Measurements from ENCODE around the gene STIP1. TPM values are rescaled to one million over a fixed set of nuclear protein-coding genes. Genes with fewer than 3 reads are reported as not detected.
A peak's percentile ranks its signal among the peaks of the same experiment; 100 is the strongest.

Gene STIP1
- total RNA-seq, 1 donor from 2014 or later: 69.9 TPM

- peaks cover 17 to 26% (median 19%) of the 10 kb centered on the region in 3 donors for H3K4me1 ChIP-seq (ENCODE audit: control insufficient read depth in 3 of 3, insufficient read depth in 3 of 3, low read length in 3 of 3)
- no peak overlapping the region for H3K4me3 ChIP-seq (ENCODE audit: low read length in 3 of 3)
- no peak overlapping the region for H3K9ac ChIP-seq (ENCODE audit: low read depth in 1 of 3, low read length in 3 of 3)
- H3K27ac ChIP-seq (ENCODE audit: low read depth, low read length): no peak overlapping the region
- peaks cover 0 to 6% (median 2%) of the 10 kb centered on the region in 3 donors for H3K36me3 ChIP-seq (ENCODE audit: control insufficient read depth in 3 of 3, insufficient read depth in 3 of 3, low read length in 3 of 3)
- H3K9me3 ChIP-seq (ENCODE audit: control insufficient read depth in 3 of 3, low read length in 3 of 3): no peaks in the 10 kb centered on the region
- H3K27me3 ChIP-seq (ENCODE audit: control insufficient read depth in 3 of 3, insufficient read depth in 3 of 3, low read length in 3 of 3): no peaks in the 10 kb centered on the region
These were observed 9.2 kb upstream of the STIP1 start for GRCh38 chr11:64176751-64177150.

GRCh38 chr11:64178203-64178602 lies 7.8 kb upstream of the STIP1 start:
- no peaks in the 10 kb centered on the region for H3K9me3 ChIP-seq (ENCODE audit: control insufficient read depth in 3 of 3, low read length in 3 of 3)

GRCh38 chr11:64178951-64179639 lies 6.9 kb upstream of the STIP1 start:
- Histone ChIP-seq H3K27me3 (ENCODE audit: control insufficient read depth in 3 of 3, insufficient read depth in 3 of 3, low read length in 3 of 3) (no peaks in the 10 kb centered on the region), H3K27ac (ENCODE audit: low read depth, low read length) (no peak overlapping the region), H3K9me3 (ENCODE audit: control insufficient read depth in 3 of 3, low read length in 3 of 3) (no peaks in the 10 kb centered on the region), H3K9ac (ENCODE audit: low read depth in 1 of 3, low read length in 3 of 3) (no peak overlapping the region), H3K4me3 (ENCODE audit: low read length in 3 of 3) (no peak overlapping the region), H3K4me1 (ENCODE audit: control insufficient read depth in 3 of 3, insufficient read depth in 3 of 3, low read length in 3 of 3) (peaks cover 31 to 46% (median 35%) of the 10 kb centered on the region in 3 donors), H3K36me3 (ENCODE audit: control insufficient read depth in 3 of 3, insufficient read depth in 3 of 3, low read length in 3 of 3) (peaks cover 0 to 6% (median 2%) of the 10 kb centered on the region in 3 donors)

More at GRCh38 chr11:64178203-64178602, 7.8 kb upstream of the STIP1 start:
- Histone ChIP-seq H3K4me1 (ENCODE audit: control insufficient read depth in 3 of 3, insufficient read depth in 3 of 3, low read length in 3 of 3) (peaks cover 23 to 37% (median 27%) of the 10 kb centered on the region in 3 donors), H3K27me3 (ENCODE audit: control insufficient read depth in 3 of 3, insufficient read depth in 3 of 3, low read length in 3 of 3) (no peaks in the 10 kb centered on the region), H3K4me3 (ENCODE audit: low read length in 3 of 3) (no peak overlapping the region), H3K27ac (ENCODE audit: low read depth, low read length) (no peak overlapping the region), H3K9ac (ENCODE audit: low read depth in 1 of 3, low read length in 3 of 3) (peak overlapping the region in 1 of 3 donors; percentile 16), H3K36me3 (ENCODE audit: control insufficient read depth in 3 of 3, insufficient read depth in 3 of 3, low read length in 3 of 3) (peaks cover 0 to 6% (median 2%) of the 10 kb centered on the region in 3 donors)

GRCh38 chr11:64180891-64181290 lies 5.1 kb upstream of the STIP1 start:
- peaks cover 0 to 6% (median 2%) of the 10 kb centered on the region in 3 donors for H3K36me3 ChIP-seq (ENCODE audit: control insufficient read depth in 3 of 3, insufficient read depth in 3 of 3, low read length in 3 of 3)
- H3K27ac ChIP-seq (ENCODE audit: low read depth, low read length): peak overlapping the region; percentile 95
- peak overlapping the region; percentile 68 to 82 (median 78) for H3K4me3 ChIP-seq (ENCODE audit: low read length in 3 of 3)
- peaks cover 41 to 59% (median 48%) of the 10 kb centered on the region in 3 donors for H3K4me1 ChIP-seq (ENCODE audit: control insufficient read depth in 3 of 3, insufficient read depth in 3 of 3, low read length in 3 of 3)
- H3K9ac ChIP-seq (ENCODE audit: low read depth in 1 of 3, low read length in 3 of 3): peak overlapping the region; percentile 82 to 94 (median 88)
- H3K27me3 ChIP-seq (ENCODE audit: control insufficient read depth in 3 of 3, insufficient read depth in 3 of 3, low read length in 3 of 3): no peaks in the 10 kb centered on the region
- H3K9me3 ChIP-seq (ENCODE audit: control insufficient read depth in 3 of 3, low read length in 3 of 3): no peaks in the 10 kb centered on the region

GRCh38 chr11:64181506-64182411 lies 4.2 kb upstream of the STIP1 start:
- no peaks in the 10 kb centered on the region for H3K27me3 ChIP-seq (ENCODE audit: control insufficient read depth in 3 of 3, insufficient read depth in 3 of 3, low read length in 3 of 3)
- peaks cover 0 to 6% (median 2%) of the 10 kb centered on the region in 3 donors for H3K36me3 ChIP-seq (ENCODE audit: control insufficient read depth in 3 of 3, insufficient read depth in 3 of 3, low read length in 3 of 3)
- peak overlapping the region; percentile 82 to 94 (median 88) for H3K9ac ChIP-seq (ENCODE audit: low read depth in 1 of 3, low read length in 3 of 3)
- peaks cover 41 to 59% (median 48%) of the 10 kb centered on the region in 3 donors for H3K4me1 ChIP-seq (ENCODE audit: control insufficient read depth in 3 of 3, insufficient read depth in 3 of 3, low read length in 3 of 3)
- peak overlapping the region; percentile 68 to 82 (median 78) for H3K4me3 ChIP-seq (ENCODE audit: low read length in 3 of 3)
- peak overlapping the region; percentile 95 for H3K27ac ChIP-seq (ENCODE audit: low read depth, low read length)
- no peaks in the 10 kb centered on the region for H3K9me3 ChIP-seq (ENCODE audit: control insufficient read depth in 3 of 3, low read length in 3 of 3)

GRCh38 chr11:64183890-64184289 lies 2.1 kb upstream of the STIP1 start:
- Histone ChIP-seq H3K27me3 (ENCODE audit: control insufficient read depth in 3 of 3, insufficient read depth in 3 of 3, low read length in 3 of 3) (no peaks in the 10 kb centered on the region), H3K4me3 (ENCODE audit: low read length in 3 of 3) (peak overlapping the region in 2 of 3 donors; percentile 22 to 32), H3K4me1 (ENCODE audit: control insufficient read depth in 3 of 3, insufficient read depth in 3 of 3, low read length in 3 of 3) (peaks cover 41 to 59% (median 48%) of the 10 kb centered on the region in 3 donors), H3K9me3 (ENCODE audit: control insufficient read depth in 3 of 3, low read length in 3 of 3) (no peaks in the 10 kb centered on the region), H3K9ac (ENCODE audit: low read depth in 1 of 3, low read length in 3 of 3) (peak overlapping the region; percentile 24 to 93 (median 45)), H3K27ac (ENCODE audit: low read depth, low read length) (peak overlapping the region; percentile 40), H3K36me3 (ENCODE audit: control insufficient read depth in 3 of 3, insufficient read depth in 3 of 3, low read length in 3 of 3) (peaks cover 0 to 9% (median 2%) of the 10 kb centered on the region in 3 donors)

- H3K4me1 ChIP-seq (ENCODE audit: control insufficient read depth in 3 of 3, insufficient read depth in 3 of 3, low read length in 3 of 3): peaks cover 37 to 51% (median 43%) of the 10 kb centered on the region in 3 donors
- no peaks in the 10 kb centered on the region for H3K27me3 ChIP-seq (ENCODE audit: control insufficient read depth in 3 of 3, insufficient read depth in 3 of 3, low read length in 3 of 3)
- peaks cover 0 to 4% (median 0%) of the 10 kb centered on the region in 3 donors for H3K36me3 ChIP-seq (ENCODE audit: control insufficient read depth in 3 of 3, insufficient read depth in 3 of 3, low read length in 3 of 3)
- peak overlapping the region; percentile 92 for H3K27ac ChIP-seq (ENCODE audit: low read depth, low read length)
- H3K9ac ChIP-seq (ENCODE audit: low read depth in 1 of 3, low read length in 3 of 3): peak overlapping the region; percentile 78 to 93 (median 90)
- no peaks in the 10 kb centered on the region for H3K9me3 ChIP-seq (ENCODE audit: control insufficient read depth in 3 of 3, low read length in 3 of 3)
- H3K4me3 ChIP-seq (ENCODE audit: low read length in 3 of 3): peak overlapping the region; percentile 75 to 92 (median 90)
These were observed 737 bp upstream of the STIP1 start for GRCh38 chr11:64185175-64185692.

- no peak overlapping the region for H3K27ac ChIP-seq (ENCODE audit: low read depth, low read length)
- H3K4me3 ChIP-seq (ENCODE audit: low read length in 3 of 3): no peak overlapping the region
- H3K36me3 ChIP-seq (ENCODE audit: control insufficient read depth in 3 of 3, insufficient read depth in 3 of 3, low read length in 3 of 3): peaks cover 0 to 4% (median 0%) of the 10 kb centered on the region in 3 donors
- no peaks in the 10 kb centered on the region for H3K9me3 ChIP-seq (ENCODE audit: control insufficient read depth in 3 of 3, low read length in 3 of 3)
- no peak overlapping the region for H3K9ac ChIP-seq (ENCODE audit: low read depth in 1 of 3, low read length in 3 of 3)
- H3K4me1 ChIP-seq (ENCODE audit: control insufficient read depth in 3 of 3, insufficient read depth in 3 of 3, low read length in 3 of 3): peaks cover 23 to 37% (median 32%) of the 10 kb centered on the region in 3 donors
- H3K27me3 ChIP-seq (ENCODE audit: control insufficient read depth in 3 of 3, insufficient read depth in 3 of 3, low read length in 3 of 3): no peaks in the 10 kb centered on the region
These were observed 658 bp downstream of the STIP1 start for GRCh38 chr11:64186492-64187165.

GRCh38 chr11:64192434-64192833 lies 6.5 kb downstream of the STIP1 start:
- no peak overlapping the region for H3K9ac ChIP-seq (ENCODE audit: low read depth in 1 of 3, low read length in 3 of 3)
- no peak overlapping the region for H3K4me3 ChIP-seq (ENCODE audit: low read length in 3 of 3)
- H3K4me1 ChIP-seq (ENCODE audit: control insufficient read depth in 3 of 3, insufficient read depth in 3 of 3, low read length in 3 of 3): peaks cover 0 to 3% (median 0%) of the 10 kb centered on the region in 3 donors
- H3K27ac ChIP-seq (ENCODE audit: low read depth, low read length): no peak overlapping the region
- H3K36me3 ChIP-seq (ENCODE audit: control insufficient read depth in 3 of 3, insufficient read depth in 3 of 3, low read length in 3 of 3): peaks cover 44 to 54% (median 47%) of the 10 kb centered on the region in 3 donors
- no peaks in the 10 kb centered on the region for H3K27me3 ChIP-seq (ENCODE audit: control insufficient read depth in 3 of 3, insufficient read depth in 3 of 3, low read length in 3 of 3)
- H3K9me3 ChIP-seq (ENCODE audit: control insufficient read depth in 3 of 3, low read length in 3 of 3): no peaks in the 10 kb centered on the region

All from skeletal muscle tissue (tissue), 4 donors.